ENCODE data around the gene MECP2. TPM values are rescaled to one million over a fixed set of nuclear protein-coding genes. Genes with fewer than 3 reads are reported as not detected.

Gene MECP2
- total and polyA plus RNA-seq, 2 experiments from 2014 or later = 18.1 to 19.4 TPM

- H3K27ac ChIP-seq = no peak overlapping the region
- TF ChIP-seq CTCF (IDR thresholded peaks at IDR 0.05; ENCODE audit: poor library complexity) (no peak), EZH2 (IDR thresholded peaks at IDR 0.05; ENCODE audit: borderline replicate concordance) (no peak), EZH2phosphoT487 (IDR thresholded peaks at IDR 0.05; ENCODE audit: low read depth, severe bottlenecking, unreplicated experiment) (no peak)
- WGBS (ENCODE audit: low lambda C conversion rate, missing lambda C conversion rate) = 69% methylated on average over 1 of the region's 1 CpG
- H2AFZ ChIP-seq = no peak overlapping the region
- H3K4me2 ChIP-seq = no peak overlapping the region
- H3K9me3 ChIP-seq (ENCODE audit: low read depth) = no peaks in the 10 kb centered on the region
- no peaks in the 10 kb centered on the region for H3K27me3 ChIP-seq
- H3K9me2 ChIP-seq (replicated peaks; ENCODE audit: insufficient read depth) = no peaks in the 10 kb centered on the region
- H3K79me2 ChIP-seq = peaks cover 96% of the 10 kb centered on the region
- H3K4me1 ChIP-seq (ENCODE audit: insufficient read depth) = no peaks in the 10 kb centered on the region
- H3K36me3 ChIP-seq (replicated peaks; ENCODE audit: insufficient read depth, low read depth) = no peaks in the 10 kb centered on the region
- H4K20me1 ChIP-seq (ENCODE audit: insufficient read depth, poor library complexity, severe bottlenecking) = peaks cover 55% of the 10 kb centered on the region
- no peak for DNase-seq (ENCODE audit: low spot score)
- H3K4me3 ChIP-seq = no peak overlapping the region
Measured at GRCh38 chrX:154072192-154072591, 25.3 kb downstream of the MECP2 start.

GRCh38 chrX:154068560-154068959 is 29.0 kb downstream of the MECP2 start:
- no peaks in the 10 kb centered on the region for H3K9me3 ChIP-seq (ENCODE audit: low read depth)
- 71% methylated on average over 3 of the region's 3 CpGs for WGBS (ENCODE audit: low lambda C conversion rate, missing lambda C conversion rate)
- no peaks in the 10 kb centered on the region for H3K36me3 ChIP-seq (replicated peaks; ENCODE audit: insufficient read depth, low read depth)
- no peak for DNase-seq (ENCODE audit: low spot score)
- H3K27me3 ChIP-seq = no peaks in the 10 kb centered on the region
- H3K4me3 ChIP-seq = no peak overlapping the region
- H3K9me2 ChIP-seq (replicated peaks; ENCODE audit: insufficient read depth) = no peaks in the 10 kb centered on the region
- H3K4me1 ChIP-seq (ENCODE audit: insufficient read depth) = no peaks in the 10 kb centered on the region
- H3K79me2 ChIP-seq = peaks cover 94% of the 10 kb centered on the region
- no peak overlapping the region for H2AFZ ChIP-seq
- TF ChIP-seq CTCF (IDR thresholded peaks at IDR 0.05; ENCODE audit: poor library complexity) = no peak
- no peak for TF ChIP-seq EZH2phosphoT487 (IDR thresholded peaks at IDR 0.05; ENCODE audit: low read depth, severe bottlenecking, unreplicated experiment)
- TF ChIP-seq EZH2 (IDR thresholded peaks at IDR 0.05; ENCODE audit: borderline replicate concordance) = no peak
- H3K4me2 ChIP-seq = no peak overlapping the region
- H3K27ac ChIP-seq = no peak overlapping the region
- peaks cover 47% of the 10 kb centered on the region for H4K20me1 ChIP-seq (ENCODE audit: insufficient read depth, poor library complexity, severe bottlenecking)

- Histone ChIP-seq H3K4me2 (no peak overlapping the region), H3K27ac (no peak overlapping the region), H3K4me3 (no peak overlapping the region), H3K9me2 (replicated peaks; ENCODE audit: insufficient read depth) (no peaks in the 10 kb centered on the region), H4K20me1 (ENCODE audit: insufficient read depth, poor library complexity, severe bottlenecking) (peaks cover 50% of the 10 kb centered on the region), H2AFZ (no peak overlapping the region), H3K4me1 (ENCODE audit: insufficient read depth) (no peaks in the 10 kb centered on the region), H3K79me2 (peaks cover 88% of the 10 kb centered on the region), H3K36me3 (replicated peaks; ENCODE audit: insufficient read depth, low read depth) (no peaks in the 10 kb centered on the region), H3K9me3 (ENCODE audit: low read depth) (no peaks in the 10 kb centered on the region), H3K27me3 (no peaks in the 10 kb centered on the region)
- no peak for DNase-seq (ENCODE audit: low spot score)
- 81% methylated on average over 9 of the region's 9 CpGs for WGBS (ENCODE audit: low lambda C conversion rate, missing lambda C conversion rate)
- TF ChIP-seq EZH2phosphoT487 (IDR thresholded peaks at IDR 0.05; ENCODE audit: low read depth, severe bottlenecking, unreplicated experiment) (no peak), EZH2 (IDR thresholded peaks at IDR 0.05; ENCODE audit: borderline replicate concordance) (no peak), CTCF (IDR thresholded peaks at IDR 0.05; ENCODE audit: poor library complexity) (no peak)
Measured at GRCh38 chrX:154064637-154065435, 32.7 kb downstream of the MECP2 start.

Data from hepatocyte (in vitro differentiated cells).